HCT116 (cell line): ENCODE measurements around the gene KLC4. TPM values are rescaled to one million over a fixed set of nuclear protein-coding genes. Genes with fewer than 3 reads are reported as not detected.

Experiments
- ATAC-seq: fragments of 200-7000 bp; cut with Tn5 transposase; 2 replicates; pipeline ENCODE4 v1.9.1; 2020; ENCODE audit warnings: mild to moderate bottlenecking, moderate library complexity
- BruUV-seq: library from RNA; stranded (reverse); fragments of 400-500 nt; replicated peaks from 2 replicates; lab custom pipeline; 2021; lab: Mats Ljungman, UMichigan
- CTCF ChIA-PET: fragments of 300-600 bp; sonication (Branson Sonifier 250); formaldehyde crosslinking; loops from one replicate; lab custom pipeline; 2021; ENCODE audit warnings: antibody characterized with exemption; lab: Charles Lee
- POLR2A ChIA-PET: fragments of 300-600, 350-600 bp; sonication (Branson Sonifier 250); formaldehyde crosslinking; loops from one replicate; lab custom pipeline; 2021; ENCODE audit warnings: antibody characterized with exemption; lab: Charles Lee
- RAD21 ChIA-PET, 2 experiments: fragments of 300-600 bp; sonication (Branson Sonifier 250); formaldehyde crosslinking; loops; one replicate each; lab custom pipeline; 2023; ENCODE audit warnings: low total read pairs in 2 of 2; ENCODE audit not compliant: uncharacterized antibody in 2 of 2, unreplicated experiment in 2 of 2, low non-redundant PET in 1 of 2; lab: Charles Lee
- DNase-seq: peaks from one replicate; pipeline ENCODE4 v3.0.0-alpha.2; 2010; ENCODE audit warnings: low read depth, low spot score
- H2AFZ ChIP-seq: fragments of 200-600 bp; shearing (Covaris generic), sonication (generic); 2 replicates; pipeline ENCODE4 v1.6.1; 2017; ENCODE audit warnings: low read depth, mixed run types, mixed read lengths, antibody characterized with exemption, low read length; ENCODE audit not compliant: poor library complexity, severe bottlenecking
- H3K27ac ChIP-seq: 2 replicates; pipeline ENCODE4 v1.5.1; 2012; ENCODE audit warnings: low read depth, low read length
- H3K27me3 ChIP-seq: fragments of 200-600 bp; sonication (generic); 2 replicates; pipeline ENCODE4 v1.6.1; 2016; ENCODE audit warnings: mixed run types, low read length, mixed read lengths; ENCODE audit not compliant: insufficient read depth
- H3K36me3 ChIP-seq, 2 experiments: fragments of 200-500 bp in 1 of 2; fragments of 200-600 bp in 1 of 2; sonication (Bioruptor generic) in 1 of 2; sonication (generic) in 1 of 2; 2 replicates each; pipeline versions ENCODE4 v1.5.1 to v1.6.1; 2014 to 2016; ENCODE audit warnings: low read length in 2 of 2, inconsistent platforms in 1 of 2, mixed read lengths in 1 of 2, mixed run types in 1 of 2; ENCODE audit not compliant: insufficient read depth in 2 of 2, control insufficient read depth in 1 of 2
- H3K4me1 ChIP-seq, 2 experiments: fragments of 200-600 bp in 1 of 2; sonication (generic) in 1 of 2; 2 replicates each; pipeline versions ENCODE4 v1.5.1 to v1.6.1; 2012 to 2017; ENCODE audit warnings: low read length in 2 of 2, inconsistent platforms in 1 of 2, mild to moderate bottlenecking in 1 of 2, mixed read lengths in 1 of 2, mixed run types in 1 of 2, moderate library complexity in 1 of 2; ENCODE audit not compliant: insufficient read depth in 2 of 2, control insufficient read depth in 1 of 2
- H3K4me2 ChIP-seq: fragments of 200-600 bp; sonication (generic); 2 replicates; pipeline ENCODE4 v1.6.1; 2017; ENCODE audit warnings: mixed run types, low read length, mixed read lengths
- H3K4me3 ChIP-seq, 2 experiments: fragments of 200-600 bp in 1 of 2; sonication (generic) in 1 of 2; replicated peaks in 1 of 2; 2 replicates each; pipeline ENCODE4 v1.5.1; 2011 to 2016; ENCODE audit warnings: low read length in 2 of 2, control low read depth in 1 of 2, low read depth in 1 of 2, mild to moderate bottlenecking in 1 of 2, mixed read lengths in 1 of 2, mixed run types in 1 of 2
- H3K79me2 ChIP-seq: fragments of 200-600 bp; sonication (generic); 2 replicates; pipeline ENCODE4 v1.6.1; 2017; ENCODE audit warnings: mild to moderate bottlenecking, mixed run types, low read length, moderate library complexity, mixed read lengths; ENCODE audit not compliant: insufficient read depth
- H3K9ac ChIP-seq: fragments of 200-600 bp; sonication (generic); 2 replicates; pipeline ENCODE4 v1.6.1; 2016; ENCODE audit warnings: low read length, mixed read lengths
- H3K9me2 ChIP-seq: fragments of 200-600 bp; sonication (generic), shearing (Covaris generic); 2 replicates; pipeline ENCODE4 v1.6.1; 2017; ENCODE audit warnings: mixed run types, mild to moderate bottlenecking, moderate library complexity; ENCODE audit not compliant: insufficient read depth
- H3K9me3 ChIP-seq, 2 experiments: fragments of 200-500 bp in 1 of 2; fragments of 200-600 bp in 1 of 2; sonication (Bioruptor generic) in 1 of 2; sonication (generic) in 1 of 2; 2 replicates each; pipeline ENCODE4 v1.6.1; 2014 to 2017; ENCODE audit warnings: low read length in 2 of 2, mixed read lengths in 2 of 2, inconsistent platforms in 1 of 2, low read depth in 1 of 2, mild to moderate bottlenecking in 1 of 2, mixed run types in 1 of 2, moderate library complexity in 1 of 2; ENCODE audit not compliant: control insufficient read depth in 1 of 2, insufficient read depth in 1 of 2
- H4K20me1 ChIP-seq: fragments of 200-600 bp; sonication (generic), shearing (Covaris generic); 2 replicates; pipeline ENCODE4 v1.6.1; 2017; ENCODE audit warnings: mixed run types, mild to moderate bottlenecking, moderate library complexity; ENCODE audit not compliant: insufficient read depth
- CBX3 ChIP-seq: IDR thresholded peaks from 2 replicates; pipeline ENCODE4 v1.6.1; 2012; ENCODE audit warnings: low read depth
- CTCF ChIP-seq, 3 experiments: fragments of 200-600 bp in 1 of 3; sonication (generic) in 1 of 3; IDR thresholded peaks in 2 of 3; conservative IDR thresholded peaks in 1 of 3; 2 replicates each; pipeline ENCODE4 v1.5.1; 2012 to 2017; ENCODE audit warnings: low read depth in 2 of 3, low read length in 2 of 3, antibody characterized with exemption in 1 of 3, borderline replicate concordance in 1 of 3, control low read depth in 1 of 3, mild to moderate bottlenecking in 1 of 3, mixed read lengths in 1 of 3, mixed run types in 1 of 3, moderate library complexity in 1 of 3; ENCODE audit not compliant: insufficient read depth in 1 of 3
- EZH2 ChIP-seq: fragments of 200-600 bp; sonication (generic); IDR thresholded peaks from 2 replicates; pipeline ENCODE4 v1.6.1; 2017; ENCODE audit warnings: antibody characterized with exemption, mixed run types
- FOSL1 ChIP-seq: IDR thresholded peaks from 2 replicates; pipeline ENCODE4 v1.6.1; 2012; ENCODE audit warnings: low read depth
- JUND ChIP-seq: IDR thresholded peaks from 2 replicates; pipeline ENCODE4 v1.6.1; 2012
- REST ChIP-seq: IDR thresholded peaks from 2 replicates; pipeline ENCODE4 v1.6.1; 2012; ENCODE audit warnings: low read depth
- SP1 ChIP-seq: IDR thresholded peaks from 2 replicates; pipeline ENCODE4 v1.6.1; 2012; ENCODE audit warnings: low read depth
- ZBTB33 ChIP-seq: IDR thresholded peaks from 2 replicates; pipeline ENCODE4 v1.6.1; 2011; ENCODE audit warnings: mild to moderate bottlenecking, low read length, moderate library complexity; ENCODE audit not compliant: insufficient replicate concordance; ENCODE audit errors: extremely low read depth
- intact Hi-C: fragments of 100-400 bp; cut with micrococcal nuclease; formaldehyde crosslinking; loops from 2 replicates; pipeline ENCODE4 v1.10.0; 2022
- total RNA-seq: library from RNA; stranded (reverse); gene quantifications from one replicate; pipeline ENCODE4 v1.2.1, GENCODE V29; 2021; ENCODE audit not compliant: unreplicated experiment

The KLC4 gene
- total RNA-seq, 1 experiment from 2014 or later = 16.2 TPM

GRCh38 chr6:43047998-43048397 is 11.4 kb upstream of the KLC4 start:
- H3K79me2 ChIP-seq = peaks cover 16% of the 10 kb centered on the region
- intact Hi-C loops = no loop called here
- RAD21 ChIA-PET = no interaction called here
- H3K9me3 ChIP-seq = no peaks in the 10 kb centered on the region
- H3K4me3 ChIP-seq = no peak overlapping the region
- H2AFZ ChIP-seq = no peak overlapping the region
- ATAC-seq (no peak), DNase-seq (no peak)
- POLR2A ChIA-PET = no interaction called here
- peaks cover 0 to 9% of the 10 kb centered on the region in 2 experiments; a peak in 3 of 4 replicates for H3K4me1 ChIP-seq
- no peak overlapping the region for H3K4me2 ChIP-seq
- peaks cover 5 to 17% of the 10 kb centered on the region in 2 experiments; a peak in 3 of 4 replicates for H3K36me3 ChIP-seq
- CTCF ChIA-PET = interaction anchor here (0.5 kb wide), 1 partner anchor 319 kb away, joined by 4 read pairs; no protein-coding TSS in a partner anchor
- no peak for TF ChIP-seq JUND
- no peak for TF ChIP-seq ZBTB33
- no peak for TF ChIP-seq SP1
- TF ChIP-seq EZH2 = no peak
- no peak for TF ChIP-seq CTCF (IDR thresholded peaks at IDR 0.05 in 2 of 3, conservative IDR thresholded peaks at IDR 0.05 in 1 of 3; ENCODE audit: borderline replicate concordance in 1 of 3, insufficient read depth in 1 of 3, low read depth in 2 of 3, low read length in 2 of 3)
- no peak for TF ChIP-seq REST
- no peak for TF ChIP-seq FOSL1
- TF ChIP-seq CBX3 = no peak
- no peak overlapping the region for H3K27ac ChIP-seq
- H3K9me2 ChIP-seq = no peaks in the 10 kb centered on the region
- H4K20me1 ChIP-seq = no peaks in the 10 kb centered on the region
- H3K9ac ChIP-seq = no peak overlapping the region
- no peaks in the 10 kb centered on the region for H3K27me3 ChIP-seq
- no TSS peak for BruUV-seq
